Measurements from ENCODE around the gene WWOX. TPM values are rescaled to one million over a fixed set of nuclear protein-coding genes. Genes with fewer than 3 reads are reported as not detected.

The WWOX gene
- total and polyA plus RNA-seq, 2 of the 13 experiments (the other 11 are each of a cell fraction or from before 2014, with no cell fraction given), result 9.1 to 37.4 TPM

- TF ChIP-seq CEBPG (CRISPR knock-in tag; IDR thresholded peaks at IDR 0.05) (peak; percentile 95), DZIP1 (CRISPR knock-in tag; IDR thresholded peaks at IDR 0.05) (no peak), JUND (CRISPR knock-in tag; IDR thresholded peaks at IDR 0.05) (peak; percentile 41; the same call in 1 of the 2 replicates), PITX1 (CRISPR knock-in tag; IDR thresholded peaks at IDR 0.05) (0 out of 2 replicates have a peak, but pooled peaks have one; percentile 32), ZNF281 (CRISPR knock-in tag; IDR thresholded peaks at IDR 0.05; ENCODE audit: borderline replicate concordance) (peak; percentile 33; the same call in 1 of the 2 replicates), RXRA (CRISPR knock-in tag; IDR thresholded peaks at IDR 0.05) (no peak; the same call in 1 of the 2 replicates), ZNF12 (CRISPR knock-in tag; IDR thresholded peaks at IDR 0.05) (peak; percentile 72), ZNF318 (CRISPR knock-in tag; IDR thresholded peaks at IDR 0.05) (no peak), RARG (CRISPR knock-in tag; IDR thresholded peaks at IDR 0.05; ENCODE audit: low read depth) (no peak), ZNF737 (CRISPR knock-in tag; IDR thresholded peaks at IDR 0.05; ENCODE audit: borderline replicate concordance) (no peak)
These were observed 630.2 kb downstream of the WWOX start (continued) for GRCh38 chr16:78729687-78730086.
